ENCODE results near the gene TOM1. TPM values are rescaled to one million over a fixed set of nuclear protein-coding genes. Genes with fewer than 3 reads are reported as not detected.

TOM1 gene
- total RNA-seq, 6 experiments from 2014 or later = 34.2 to 47.2 (median 44.6) TPM

DNA sequence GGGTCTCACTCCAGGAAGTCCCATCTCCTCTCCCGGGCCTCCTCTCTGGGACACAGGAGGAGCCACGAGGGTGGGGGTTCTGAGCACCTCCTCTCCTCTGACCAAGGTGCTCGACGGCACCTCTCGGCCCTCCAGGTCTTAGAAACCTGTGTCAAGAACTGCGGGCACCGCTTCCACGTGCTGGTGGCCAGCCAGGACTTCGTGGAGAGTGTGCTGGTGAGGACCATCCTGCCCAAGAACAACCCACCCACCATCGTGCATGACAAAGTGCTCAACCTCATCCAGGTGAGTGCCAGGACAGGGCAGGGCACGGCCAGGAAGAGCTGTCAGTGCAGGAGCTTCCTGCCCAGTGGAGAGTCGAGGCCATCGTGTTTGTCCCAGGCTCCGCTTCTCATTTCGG, 23.2 kb downstream of the TOM1 start:
- Mint-ChIP-seq H3K9me3 (no peaks in the 10 kb centered on the region), H3K27ac (no peak overlapping the region), H3K27me3 (ENCODE audit: insufficient read depth) (peaks cover 1% of the 10 kb centered on the region; the same call in 1 of the 2 replicates), H3K36me3 (ENCODE audit: low read depth) (peaks cover 13% of the 10 kb centered on the region), H3K4me1 (ENCODE audit: low read depth) (no peaks in the 10 kb centered on the region), H3K4me3 (no peak overlapping the region)
- DNase-seq = no peak
- TF ChIP-seq, protein P1, sequence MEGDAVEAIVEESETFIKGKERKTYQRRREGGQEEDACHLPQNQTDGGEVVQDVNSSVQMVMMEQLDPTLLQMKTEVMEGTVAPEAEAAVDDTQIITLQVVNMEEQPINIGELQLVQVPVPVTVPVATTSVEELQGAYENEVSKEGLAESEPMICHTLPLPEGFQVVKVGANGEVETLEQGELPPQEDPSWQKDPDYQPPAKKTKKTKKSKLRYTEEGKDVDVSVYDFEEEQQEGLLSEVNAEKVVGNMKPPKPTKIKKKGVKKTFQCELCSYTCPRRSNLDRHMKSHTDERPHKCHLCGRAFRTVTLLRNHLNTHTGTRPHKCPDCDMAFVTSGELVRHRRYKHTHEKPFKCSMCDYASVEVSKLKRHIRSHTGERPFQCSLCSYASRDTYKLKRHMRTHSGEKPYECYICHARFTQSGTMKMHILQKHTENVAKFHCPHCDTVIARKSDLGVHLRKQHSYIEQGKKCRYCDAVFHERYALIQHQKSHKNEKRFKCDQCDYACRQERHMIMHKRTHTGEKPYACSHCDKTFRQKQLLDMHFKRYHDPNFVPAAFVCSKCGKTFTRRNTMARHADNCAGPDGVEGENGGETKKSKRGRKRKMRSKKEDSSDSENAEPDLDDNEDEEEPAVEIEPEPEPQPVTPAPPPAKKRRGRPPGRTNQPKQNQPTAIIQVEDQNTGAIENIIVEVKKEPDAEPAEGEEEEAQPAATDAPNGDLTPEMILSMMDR (IDR thresholded peaks at IDR 0.05) = no peak

DNA sequence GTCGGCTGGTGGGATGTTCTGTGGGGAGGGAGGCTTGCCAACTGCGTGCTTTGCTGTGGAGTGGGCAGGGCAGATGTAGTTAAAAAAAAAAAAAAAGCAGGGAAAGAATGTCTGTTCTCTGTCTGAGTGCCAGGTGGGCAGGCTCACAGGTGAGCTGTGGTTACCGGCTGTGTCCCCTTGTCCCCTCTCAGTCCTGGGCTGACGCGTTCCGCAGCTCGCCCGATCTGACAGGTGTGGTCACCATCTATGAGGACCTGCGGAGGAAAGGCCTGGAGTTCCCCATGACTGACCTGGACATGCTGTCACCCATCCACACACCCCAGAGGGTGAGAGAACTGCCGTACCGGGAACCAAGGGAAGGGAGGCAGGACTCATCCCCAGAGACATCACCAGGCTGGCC, 23.6 kb downstream of the TOM1 start:
- DNase-seq = no peak
- Mint-ChIP-seq H3K36me3 (ENCODE audit: low read depth) (peaks cover 17% of the 10 kb centered on the region), H3K27ac (no peak overlapping the region), H3K27me3 (ENCODE audit: insufficient read depth) (peaks cover 1% of the 10 kb centered on the region; the same call in 1 of the 2 replicates), H3K4me1 (ENCODE audit: low read depth) (no peaks in the 10 kb centered on the region), H3K9me3 (no peaks in the 10 kb centered on the region), H3K4me3 (no peak overlapping the region)
- TF ChIP-seq, protein P1 (IDR thresholded peaks at IDR 0.05) = no peak

DNA sequence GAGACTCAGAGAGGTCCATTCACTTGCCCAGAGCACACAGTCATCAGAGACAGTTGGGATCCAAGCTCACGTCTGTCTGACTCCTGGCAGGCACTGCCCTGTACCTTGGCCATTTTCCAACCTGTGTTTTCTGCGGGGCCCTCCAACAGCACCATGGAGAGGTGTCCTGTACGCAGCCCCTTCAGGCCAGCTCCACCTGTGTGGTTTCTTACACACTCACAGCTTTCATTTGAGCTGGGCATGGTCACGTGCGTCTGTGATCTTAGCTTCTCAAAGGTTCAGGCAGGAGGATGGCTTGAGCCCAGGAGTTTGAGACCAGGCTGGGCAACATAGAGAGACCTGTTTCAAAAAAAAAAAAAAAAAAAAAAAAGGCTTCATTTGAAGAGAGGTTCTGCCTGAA, 24.4 kb downstream of the TOM1 start:
- Mint-ChIP-seq H3K36me3 (ENCODE audit: low read depth) (peaks cover 19% of the 10 kb centered on the region), H3K4me1 (ENCODE audit: low read depth) (no peaks in the 10 kb centered on the region), H3K9me3 (no peaks in the 10 kb centered on the region), H3K4me3 (no peak overlapping the region), H3K27ac (no peak overlapping the region), H3K27me3 (ENCODE audit: insufficient read depth) (peaks cover 1% of the 10 kb centered on the region; the same call in 1 of the 2 replicates)
- TF ChIP-seq, protein P1 (IDR thresholded peaks at IDR 0.05) = no peak
- no peak for DNase-seq

DNA sequence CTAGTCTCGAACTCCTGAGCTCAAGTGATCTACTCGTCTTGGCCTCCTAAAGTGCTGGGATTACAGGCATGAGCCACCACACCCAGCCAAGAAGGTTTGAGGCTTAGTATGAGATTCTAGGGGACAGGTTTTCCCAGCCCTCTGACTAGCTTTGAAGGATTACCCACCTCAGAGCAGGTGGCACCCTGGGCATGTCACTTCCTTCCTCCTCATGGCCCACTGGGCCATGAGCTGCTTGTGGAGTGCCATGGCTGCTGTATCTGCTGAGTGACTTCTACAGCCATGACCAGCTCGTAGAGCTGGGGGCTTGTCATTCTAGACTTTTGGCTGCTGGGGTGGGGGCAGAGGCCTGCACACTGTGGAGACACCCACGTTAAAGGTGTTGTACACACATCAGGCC, 25.1 kb downstream of the TOM1 start:
- Mint-ChIP-seq H3K4me1 (ENCODE audit: low read depth) (no peaks in the 10 kb centered on the region), H3K4me3 (no peak overlapping the region), H3K36me3 (ENCODE audit: low read depth) (peaks cover 23% of the 10 kb centered on the region), H3K9me3 (no peaks in the 10 kb centered on the region), H3K27me3 (ENCODE audit: insufficient read depth) (peaks cover 1% of the 10 kb centered on the region; the same call in 1 of the 2 replicates), H3K27ac (no peak overlapping the region)
- no peak for DNase-seq
- TF ChIP-seq, protein P1 (IDR thresholded peaks at IDR 0.05) = no peak

DNA sequence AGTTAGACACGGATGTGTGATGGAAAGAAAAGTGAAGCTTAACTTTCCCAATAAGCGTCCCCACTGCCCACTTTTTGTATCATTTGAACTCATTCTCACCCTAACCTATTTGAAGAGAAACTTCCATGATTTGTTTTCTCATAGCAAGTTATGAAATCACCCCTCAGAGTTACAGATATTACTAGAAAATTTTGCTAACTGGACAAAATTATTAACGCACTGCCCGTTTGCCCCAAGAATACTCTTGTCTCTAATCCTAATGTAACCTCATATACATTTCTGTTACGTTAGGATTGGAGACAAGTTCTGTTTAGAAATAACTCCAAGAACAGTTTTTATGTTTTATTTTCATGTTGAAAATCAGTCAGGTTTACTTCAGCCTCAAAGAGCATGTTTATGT, 25.5 kb downstream of the TOM1 start:
- Mint-ChIP-seq H3K27me3 (ENCODE audit: insufficient read depth) (peaks cover 1% of the 10 kb centered on the region; the same call in 1 of the 2 replicates), H3K4me1 (ENCODE audit: low read depth) (peaks cover 3% of the 10 kb centered on the region), H3K36me3 (ENCODE audit: low read depth) (peaks cover 27% of the 10 kb centered on the region), H3K4me3 (no peak overlapping the region), H3K9me3 (no peaks in the 10 kb centered on the region), H3K27ac (no peak overlapping the region)
- DNase-seq = no peak
- TF ChIP-seq, protein P1 (IDR thresholded peaks at IDR 0.05) = no peak

Data from HFFc6 (cell line).